ENCODE results near the gene CCDC188.

DNA sequence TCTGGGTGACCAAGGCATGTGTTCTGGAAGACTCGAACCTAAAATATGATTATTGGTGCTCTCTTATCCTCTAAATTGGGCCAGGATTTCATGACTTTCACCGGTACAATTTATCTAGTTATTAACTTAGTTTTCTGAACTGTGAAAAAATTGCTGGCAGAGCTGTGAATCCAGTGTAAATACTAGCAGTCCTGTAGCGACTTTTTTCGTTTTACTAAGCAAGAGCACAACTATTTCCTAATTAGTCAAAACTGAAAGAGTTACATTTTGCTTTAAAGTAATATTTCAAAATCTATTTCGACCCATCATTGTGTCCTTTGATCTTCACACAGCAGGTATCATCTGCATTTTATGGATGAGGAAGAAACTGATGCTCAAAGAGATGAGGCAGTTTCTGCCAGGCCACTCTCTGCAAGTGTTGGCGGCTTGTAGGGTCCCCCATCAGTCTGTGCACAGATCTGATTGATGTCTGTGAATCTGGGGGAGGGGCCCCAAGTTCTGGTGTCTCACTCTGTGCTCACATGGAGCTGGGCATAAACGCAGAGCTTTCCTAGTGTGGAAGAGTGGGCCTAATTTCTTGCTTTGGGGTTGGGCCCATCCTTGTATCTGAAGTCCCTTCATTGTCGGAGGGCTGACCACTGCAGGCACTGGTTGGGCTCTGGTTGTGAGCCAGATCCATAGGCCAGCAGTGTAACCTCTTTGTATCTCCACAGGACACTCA lies 32.4 kb downstream of the CCDC188 start:
- TF ChIP-seq, protein P1, sequence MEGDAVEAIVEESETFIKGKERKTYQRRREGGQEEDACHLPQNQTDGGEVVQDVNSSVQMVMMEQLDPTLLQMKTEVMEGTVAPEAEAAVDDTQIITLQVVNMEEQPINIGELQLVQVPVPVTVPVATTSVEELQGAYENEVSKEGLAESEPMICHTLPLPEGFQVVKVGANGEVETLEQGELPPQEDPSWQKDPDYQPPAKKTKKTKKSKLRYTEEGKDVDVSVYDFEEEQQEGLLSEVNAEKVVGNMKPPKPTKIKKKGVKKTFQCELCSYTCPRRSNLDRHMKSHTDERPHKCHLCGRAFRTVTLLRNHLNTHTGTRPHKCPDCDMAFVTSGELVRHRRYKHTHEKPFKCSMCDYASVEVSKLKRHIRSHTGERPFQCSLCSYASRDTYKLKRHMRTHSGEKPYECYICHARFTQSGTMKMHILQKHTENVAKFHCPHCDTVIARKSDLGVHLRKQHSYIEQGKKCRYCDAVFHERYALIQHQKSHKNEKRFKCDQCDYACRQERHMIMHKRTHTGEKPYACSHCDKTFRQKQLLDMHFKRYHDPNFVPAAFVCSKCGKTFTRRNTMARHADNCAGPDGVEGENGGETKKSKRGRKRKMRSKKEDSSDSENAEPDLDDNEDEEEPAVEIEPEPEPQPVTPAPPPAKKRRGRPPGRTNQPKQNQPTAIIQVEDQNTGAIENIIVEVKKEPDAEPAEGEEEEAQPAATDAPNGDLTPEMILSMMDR (IDR thresholded peaks at IDR 0.05): no peak
- TF ChIP-seq POLR2A (IDR thresholded peaks at IDR 0.05): no peak
